GM18873 (cell line): Measurements from ENCODE around the gene ACO2.

Experiments
- ATAC-seq: cut with Tn5 transposase; IDR thresholded peaks from one replicate; pipeline ENCODE4 v1.9.1; 2021; ENCODE audit warnings: mild to moderate bottlenecking, moderate library complexity, moderate number of reproducible peaks; ENCODE audit not compliant: unreplicated experiment, low FRiP score

Gene ACO2

GRCh38 chr22:41517172-41518047 lies 48.5 kb downstream of the ACO2 start:
- ATAC-seq: no peak

GRCh38 chr22:41518048-41518347 lies 49.1 kb downstream of the ACO2 start:
- no peak for ATAC-seq

GRCh38 chr22:41521126-41521525 lies 52.2 kb downstream of the ACO2 start:
- ATAC-seq: no peak

- no peak for ATAC-seq
These were observed 53.9 kb downstream of the ACO2 start for GRCh38 chr22:41522813-41523212.

GRCh38 chr22:41523464-41524221 lies 54.7 kb downstream of the ACO2 start:
- no peak for ATAC-seq

GRCh38 chr22:41524251-41524661 lies 55.3 kb downstream of the ACO2 start:
- ATAC-seq: no peak

GRCh38 chr22:41524809-41525449 lies 56.0 kb downstream of the ACO2 start:
- no peak for ATAC-seq

- no peak for ATAC-seq
These were observed 56.7 kb downstream of the ACO2 start for GRCh38 chr22:41525450-41526225.

GRCh38 chr22:41526226-41526829 lies 57.4 kb downstream of the ACO2 start:
- ATAC-seq: no peak

- ATAC-seq: no peak
These were observed 58.2 kb downstream of the ACO2 start for GRCh38 chr22:41526830-41527799.

- no peak for ATAC-seq
These were observed 59.3 kb downstream of the ACO2 start for GRCh38 chr22:41528132-41528766.

GRCh38 chr22:41528938-41529561 lies 60.1 kb downstream of the ACO2 start:
- no peak for ATAC-seq

GRCh38 chr22:41530890-41531714 lies 62.2 kb downstream of the ACO2 start:
- no peak for ATAC-seq

- ATAC-seq: no peak
These were observed 63.0 kb downstream of the ACO2 start for GRCh38 chr22:41531715-41532477.

GRCh38 chr22:41532908-41533825 lies 64.2 kb downstream of the ACO2 start:
- no peak for ATAC-seq

- ATAC-seq: no peak
These were observed 65.3 kb downstream of the ACO2 start for GRCh38 chr22:41534219-41534618.
